KMS-11 (cell line): Measurements from ENCODE around the gene SCNN1G.

Source experiments
- H2AFZ ChIP-seq: fragments of 200-600 bp; sonication (generic); 2 replicates; pipeline ENCODE4 v1.6.1; 2016; ENCODE audit warnings: antibody characterized with exemption, mixed run types, low read depth
- H3K27ac ChIP-seq: fragments of 200-600 bp; sonication (generic); 2 replicates; pipeline ENCODE4 v1.6.1; 2016; ENCODE audit warnings: mild to moderate bottlenecking, mixed run types
- H3K27me3 ChIP-seq: fragments of 200-600 bp; sonication (generic); 2 replicates; pipeline ENCODE4 v1.6.1; 2017; ENCODE audit warnings: mild to moderate bottlenecking, low read depth, mixed run types, moderate library complexity; ENCODE audit not compliant: insufficient read depth
- H3K36me3 ChIP-seq: fragments of 200-600 bp; sonication (generic); 2 replicates; pipeline ENCODE4 v1.6.1; 2017; ENCODE audit warnings: mild to moderate bottlenecking, mixed run types; ENCODE audit not compliant: insufficient read depth
- H3K4me1 ChIP-seq: fragments of 200-600 bp; sonication (generic); 2 replicates; pipeline ENCODE4 v1.6.1; 2016; ENCODE audit warnings: mild to moderate bottlenecking, low read depth, mixed run types; ENCODE audit not compliant: poor library complexity, severe bottlenecking
- H3K4me2 ChIP-seq: fragments of 200-600 bp; sonication (generic); 2 replicates; pipeline ENCODE4 v1.7.0; 2016; ENCODE audit warnings: mild to moderate bottlenecking, mixed run types
- H3K4me3 ChIP-seq: fragments of 200-600 bp; sonication (generic); IDR thresholded peaks from 2 replicates; pipeline ENCODE4 v1.6.1; 2017; ENCODE audit warnings: low read depth, low read length, mixed read lengths; ENCODE audit not compliant: insufficient read depth
- H3K79me2 ChIP-seq: fragments of 200-600 bp; sonication (generic); 2 replicates; pipeline ENCODE4 v1.6.1; 2016; ENCODE audit warnings: low read depth, mixed run types; ENCODE audit not compliant: insufficient read depth
- H3K9ac ChIP-seq: fragments of 200-600 bp; sonication (generic); 2 replicates; pipeline ENCODE4 v1.6.1; 2016; ENCODE audit warnings: mild to moderate bottlenecking, mixed run types
- H4K20me1 ChIP-seq: fragments of 200-600 bp; sonication (generic); 2 replicates; pipeline ENCODE4 v1.6.1; 2016; ENCODE audit warnings: mild to moderate bottlenecking, mixed run types; ENCODE audit not compliant: insufficient read depth
- CTCF ChIP-seq: fragments of 200-600 bp; sonication (generic); conservative IDR thresholded peaks from 2 replicates; pipeline ENCODE4 v1.6.1; 2017; ENCODE audit warnings: low read depth, mild to moderate bottlenecking, antibody characterized with exemption, low read length, moderate library complexity, mixed read lengths

Gene SCNN1G

GRCh38 chr16:23182679-23183542 is at the start of gene SCNN1G:
Gene SCNN1G (plus strand): TSS chr16:23182745. CDS start chr16:23186272, 3,527 bp downstream.
- TF ChIP-seq CTCF = peak; percentile 25; the same call in 1 of the 2 replicates
- no peaks in the 10 kb centered on the region for H3K36me3 ChIP-seq
- no peaks in the 10 kb centered on the region for H3K79me2 ChIP-seq
- peaks cover 4% of the 10 kb centered on the region for H3K4me1 ChIP-seq
- peak within 1 kb of the TSS; percentile 68 for H3K4me2 ChIP-seq
- 0 out of 2 replicates have a peak, but pooled peaks cover 2% of the 10 kb centered on the region for H3K27me3 ChIP-seq
- H4K20me1 ChIP-seq = no peaks in the 10 kb centered on the region
- no peak within 1 kb of the TSS for H3K27ac ChIP-seq
- peak within 1 kb of the TSS; percentile 69 for H2AFZ ChIP-seq
- H3K4me3 ChIP-seq = no peak within 1 kb of the TSS
- H3K9ac ChIP-seq = no peak within 1 kb of the TSS

- H3K4me3 ChIP-seq = no peak overlapping the region
- H3K4me2 ChIP-seq = no peak overlapping the region
- H4K20me1 ChIP-seq = 0 out of 2 replicates have a peak, but pooled peaks cover 2% of the 10 kb centered on the region
- no peak for TF ChIP-seq CTCF
- no peak overlapping the region for H3K27ac ChIP-seq
- no peak overlapping the region for H2AFZ ChIP-seq
- H3K9ac ChIP-seq = no peak overlapping the region
- H3K36me3 ChIP-seq = no peaks in the 10 kb centered on the region
- H3K27me3 ChIP-seq = no peaks in the 10 kb centered on the region
- H3K4me1 ChIP-seq = no peaks in the 10 kb centered on the region
- H3K79me2 ChIP-seq = peaks cover 84% of the 10 kb centered on the region
These were observed 49.6 kb upstream of the SCNN1G start for GRCh38 chr16:23132775-23133463.

- no peak overlapping the region for H3K4me2 ChIP-seq
- H3K27ac ChIP-seq = no peak overlapping the region
- H2AFZ ChIP-seq = no peak overlapping the region
- no peak overlapping the region for H3K4me3 ChIP-seq
- peaks cover 83% of the 10 kb centered on the region for H3K79me2 ChIP-seq
- H3K9ac ChIP-seq = no peak overlapping the region
- no peaks in the 10 kb centered on the region for H3K4me1 ChIP-seq
- no peaks in the 10 kb centered on the region for H3K27me3 ChIP-seq
- no peaks in the 10 kb centered on the region for H4K20me1 ChIP-seq
- no peaks in the 10 kb centered on the region for H3K36me3 ChIP-seq
- TF ChIP-seq CTCF = no peak
These were observed 48.3 kb upstream of the SCNN1G start for GRCh38 chr16:23134274-23134673.

- Histone ChIP-seq H3K79me2 (peaks cover 83% of the 10 kb centered on the region), H2AFZ (no peak overlapping the region), H3K27me3 (no peaks in the 10 kb centered on the region), H4K20me1 (no peaks in the 10 kb centered on the region), H3K4me3 (no peak overlapping the region), H3K4me1 (no peaks in the 10 kb centered on the region), H3K27ac (no peak overlapping the region), H3K9ac (no peak overlapping the region), H3K4me2 (no peak overlapping the region), H3K36me3 (no peaks in the 10 kb centered on the region)
- no peak for TF ChIP-seq CTCF
These were observed 45.3 kb upstream of the SCNN1G start for GRCh38 chr16:23137256-23137655.
